ENCODE data around the gene RNF182.
"Not testable (repeated sequence)": the region's sequence is repeated elsewhere in the genome, so short reads cannot be mapped to it uniquely, and the experiment has no call there.

RNF182 gene

GRCh38 chr6:13924949-13925881 is at the start of gene RNF182:
TSS of gene RNF182 (plus strand) at chr6:13924952. CDS start at chr6:13977120, 52,168 bp downstream.
- DNase-seq = peak; percentile 41

- DNase-seq = no peak
Measured at GRCh38 chr6:13877051-13877450, 47.7 kb upstream of the RNF182 start.

GRCh38 chr6:13880061-13880663 is 44.6 kb upstream of the RNF182 start:
- not testable (repeated sequence) for DNase-seq

GRCh38 chr6:13881621-13882165 is 43.1 kb upstream of the RNF182 start:
- DNase-seq = no peak

- DNase-seq = no peak
Measured at GRCh38 chr6:13883966-13884365, 40.8 kb upstream of the RNF182 start.

- DNase-seq = no peak
Measured at GRCh38 chr6:13884397-13884796, 40.4 kb upstream of the RNF182 start.

GRCh38 chr6:13885601-13886000 is 39.2 kb upstream of the RNF182 start:
- no peak for DNase-seq

- no peak for DNase-seq
Measured at GRCh38 chr6:13886949-13887348, 37.8 kb upstream of the RNF182 start.

GRCh38 chr6:13892017-13892645 is 32.6 kb upstream of the RNF182 start:
- DNase-seq = no peak

GRCh38 chr6:13902922-13903321 is 21.8 kb upstream of the RNF182 start:
- DNase-seq = no peak

- DNase-seq = no peak
Measured at GRCh38 chr6:13903364-13903763, 21.4 kb upstream of the RNF182 start.

- DNase-seq = no peak
Measured at GRCh38 chr6:13907001-13907350, 17.8 kb upstream of the RNF182 start.

- no peak for DNase-seq
Measured at GRCh38 chr6:13907614-13908215, 17.0 kb upstream of the RNF182 start.

GRCh38 chr6:13908955-13909381 is 15.8 kb upstream of the RNF182 start:
- DNase-seq = peak; percentile 23

- no peak for DNase-seq
Measured at GRCh38 chr6:13910443-13910842, 14.3 kb upstream of the RNF182 start.

- no peak for DNase-seq
Measured at GRCh38 chr6:13911337-13911736, 13.4 kb upstream of the RNF182 start.

- no peak for DNase-seq
Measured at GRCh38 chr6:13913226-13914001, 11.3 kb upstream of the RNF182 start.

GRCh38 chr6:13914351-13914750 is 10.4 kb upstream of the RNF182 start:
- no peak for DNase-seq

- no peak for DNase-seq
Measured at GRCh38 chr6:13915561-13916229, 9.1 kb upstream of the RNF182 start.

- no peak for DNase-seq
Measured at GRCh38 chr6:13916230-13916944, 8.4 kb upstream of the RNF182 start.

GRCh38 chr6:13917141-13917540 is 7.6 kb upstream of the RNF182 start:
- no peak for DNase-seq

All from activated naive CD4-positive, alpha-beta T cell treated with anti-CD3 and anti-CD28 coated beads, Interleukin-2, amount 50 U/mL, for 16 hours (primary cell).